Stimulated activated CD8-positive, alpha-beta memory T cell treated with anti-CD3 and anti-CD28 coated beads, Interleukin-7, amount 100 ng/mL, for 24 hours (primary cell): Measurements from ENCODE around the gene PLEKHO1.
"Not testable (repeated sequence)": the region's sequence is repeated elsewhere in the genome, so short reads cannot be mapped to it uniquely, and the experiment has no call there.

ENCODE experiments used
- DNase-seq: peaks from one replicate; pipeline ENCODE4 v3.0.0-alpha.2; 2020; ENCODE audit warnings: low read depth

Gene PLEKHO1

GRCh38 chr1:150149271-150150132 lies at the start of gene PLEKHO1:
Gene PLEKHO1, plus strand, starts transcription at chr1:150149916. Its CDS starts 342 bp downstream, at chr1:150150258.
- peak; percentile 59 for DNase-seq

- no peak for DNase-seq
Observed at GRCh38 chr1:150102986-150103385, 46.7 kb upstream of the PLEKHO1 start.

GRCh38 chr1:150106341-150106740 lies 43.4 kb upstream of the PLEKHO1 start:
- DNase-seq = no peak

- DNase-seq = no peak
Observed at GRCh38 chr1:150109586-150109985, 40.1 kb upstream of the PLEKHO1 start.

GRCh38 chr1:150110116-150110515 lies 39.6 kb upstream of the PLEKHO1 start:
- DNase-seq = no peak

- no peak for DNase-seq
Observed at GRCh38 chr1:150111670-150112069, 38.0 kb upstream of the PLEKHO1 start.

GRCh38 chr1:150115121-150115520 lies 34.6 kb upstream of the PLEKHO1 start:
- DNase-seq = no peak

GRCh38 chr1:150118716-150119115 lies 31.0 kb upstream of the PLEKHO1 start:
- no peak for DNase-seq

- DNase-seq = no peak
Observed at GRCh38 chr1:150121236-150121862, 28.4 kb upstream of the PLEKHO1 start.

GRCh38 chr1:150126811-150127210 lies 22.9 kb upstream of the PLEKHO1 start:
- no peak for DNase-seq

GRCh38 chr1:150127464-150127863 lies 22.3 kb upstream of the PLEKHO1 start:
- no peak for DNase-seq

GRCh38 chr1:150127868-150128267 lies 21.8 kb upstream of the PLEKHO1 start:
- no peak for DNase-seq

- no peak for DNase-seq
Observed at GRCh38 chr1:150132372-150132771, 17.3 kb upstream of the PLEKHO1 start.

GRCh38 chr1:150134537-150134936 lies 15.2 kb upstream of the PLEKHO1 start:
- no peak for DNase-seq

GRCh38 chr1:150135400-150135799 lies 14.3 kb upstream of the PLEKHO1 start:
- not testable (repeated sequence) for DNase-seq

- no peak for DNase-seq
Observed at GRCh38 chr1:150138044-150138443, 11.7 kb upstream of the PLEKHO1 start.

GRCh38 chr1:150141452-150141851 lies 8.3 kb upstream of the PLEKHO1 start:
- no peak for DNase-seq

GRCh38 chr1:150142083-150142482 lies 7.6 kb upstream of the PLEKHO1 start:
- no peak for DNase-seq

GRCh38 chr1:150144606-150145005 lies 5.1 kb upstream of the PLEKHO1 start:
- DNase-seq = no peak

GRCh38 chr1:150146016-150146415 lies 3.7 kb upstream of the PLEKHO1 start:
- DNase-seq = not testable (repeated sequence)

GRCh38 chr1:150146849-150147542 lies 2.7 kb upstream of the PLEKHO1 start:
- DNase-seq = no peak

- DNase-seq = no peak
Observed at GRCh38 chr1:150148837-150149270, 862 bp upstream of the PLEKHO1 start.
